Measurements from ENCODE around the gene EXOSC10. TPM values are rescaled to one million over a fixed set of nuclear protein-coding genes. Genes with fewer than 3 reads are reported as not detected.
"Not testable (repeated sequence)": the region's sequence is repeated elsewhere in the genome, so short reads cannot be mapped to it uniquely, and the experiment has no call there.

EXOSC10 gene
- polyA plus RNA-seq, 4 donors: 73.5 to 95.5 (median 86.4) TPM

GRCh38 chr1:11045428-11046269 is 54.0 kb downstream of the EXOSC10 start:
- DNase-seq (ENCODE audit: low read depth in 4 of 4, low spot score in 3 of 4): no peak

- no peak for DNase-seq (ENCODE audit: low read depth in 4 of 4, low spot score in 3 of 4)
Measured at GRCh38 chr1:11044849-11045427, 54.7 kb downstream of the EXOSC10 start.

- DNase-seq (ENCODE audit: low read depth in 4 of 4, low spot score in 3 of 4): no peak
Measured at GRCh38 chr1:11044086-11044848, 55.4 kb downstream of the EXOSC10 start.

GRCh38 chr1:11042995-11043874 is 56.4 kb downstream of the EXOSC10 start:
- no peak for DNase-seq (ENCODE audit: low read depth in 4 of 4, low spot score in 3 of 4)

- DNase-seq (ENCODE audit: low read depth in 4 of 4, low spot score in 3 of 4): no peak
Measured at GRCh38 chr1:11042065-11042464, 57.6 kb downstream of the EXOSC10 start.

- no peak for DNase-seq (ENCODE audit: low read depth in 4 of 4, low spot score in 3 of 4)
Measured at GRCh38 chr1:11041048-11041447, 58.6 kb downstream of the EXOSC10 start.

- not testable (repeated sequence) for DNase-seq (ENCODE audit: low read depth in 4 of 4, low spot score in 3 of 4)
Measured at GRCh38 chr1:11040105-11040429, 59.6 kb downstream of the EXOSC10 start.

GRCh38 chr1:11039351-11040104 is 60.1 kb downstream of the EXOSC10 start:
- DNase-seq (ENCODE audit: low read depth in 4 of 4, low spot score in 3 of 4): no peak

GRCh38 chr1:11037740-11038182 is 61.9 kb downstream of the EXOSC10 start:
- peak; percentile 71 to 82 (median 78) for DNase-seq (ENCODE audit: low read depth in 4 of 4, low spot score in 3 of 4)

- DNase-seq (ENCODE audit: low read depth in 4 of 4, low spot score in 3 of 4): not testable (repeated sequence)
Measured at GRCh38 chr1:11037019-11037739, 62.5 kb downstream of the EXOSC10 start.

- DNase-seq (ENCODE audit: low read depth in 4 of 4, low spot score in 3 of 4): no peak
Measured at GRCh38 chr1:11031624-11032262, 67.9 kb downstream of the EXOSC10 start.

- DNase-seq (ENCODE audit: low read depth in 4 of 4, low spot score in 3 of 4): no peak
Measured at GRCh38 chr1:11030865-11031264, 68.8 kb downstream of the EXOSC10 start.

- no peak for DNase-seq (ENCODE audit: low read depth in 4 of 4, low spot score in 3 of 4)
Measured at GRCh38 chr1:11028018-11028417, 71.7 kb downstream of the EXOSC10 start.

GRCh38 chr1:11027316-11027715 is 72.4 kb downstream of the EXOSC10 start:
- DNase-seq (ENCODE audit: low read depth in 4 of 4, low spot score in 3 of 4): no peak

- no peak for DNase-seq (ENCODE audit: low read depth in 4 of 4, low spot score in 3 of 4)
Measured at GRCh38 chr1:11026903-11027302, 72.8 kb downstream of the EXOSC10 start.

- DNase-seq (ENCODE audit: low read depth in 4 of 4, low spot score in 3 of 4): no peak
Measured at GRCh38 chr1:11026052-11026451, 73.6 kb downstream of the EXOSC10 start.

- no peak for DNase-seq (ENCODE audit: low read depth in 4 of 4, low spot score in 3 of 4)
Measured at GRCh38 chr1:11025618-11026017, 74.1 kb downstream of the EXOSC10 start.

- DNase-seq (ENCODE audit: low read depth in 4 of 4, low spot score in 3 of 4): no peak
Measured at GRCh38 chr1:11024874-11025203, 74.8 kb downstream of the EXOSC10 start.

Measured in right renal pelvis (tissue), 4 donors.